PC-9 (cell line): ENCODE results near the gene TMSB10. TPM values are rescaled to one million over a fixed set of nuclear protein-coding genes. Genes with fewer than 3 reads are reported as not detected.

Experiments
- BruUV-seq: library from RNA; stranded (reverse); fragments of 400-500 nt; replicated peaks from 2 replicates; lab custom pipeline; 2021; lab: Mats Ljungman, UMichigan
- CTCF ChIA-PET: fragments of 300-600 bp; sonication (Branson Sonifier 250); formaldehyde crosslinking; loops from one replicate; lab custom pipeline; 2022; ENCODE audit warnings: antibody characterized with exemption; lab: Charles Lee
- POLR2A ChIA-PET: fragments of 300-600 bp; sonication (Branson Sonifier 250); formaldehyde crosslinking; loops from one replicate; lab custom pipeline; 2022; ENCODE audit warnings: antibody characterized with exemption; ENCODE audit not compliant: unreplicated experiment; lab: Charles Lee
- DNase-seq, 2 experiments: peaks; one replicate each; pipeline versions ENCODE4 v3.0.0 to v3.0.0-alpha.2; 2015 to 2022; ENCODE audit warnings: mixed read lengths in 1 of 2
- H2AFZ ChIP-seq: fragments of 200-600 bp; sonication (generic); 2 replicates; pipeline ENCODE4 v1.8.1; 2017; ENCODE audit warnings: antibody characterized with exemption
- H3F3A ChIP-seq: fragments of 200-600 bp; sonication (generic); 2 replicates; pipeline ENCODE4 v1.8.1; 2017; ENCODE audit warnings: antibody characterized with exemption, mild to moderate bottlenecking, low read depth; ENCODE audit not compliant: insufficient read depth
- H3K27ac ChIP-seq: fragments of 200-600 bp; sonication (generic); 2 replicates; pipeline ENCODE4 v1.6.1; 2016; ENCODE audit warnings: mixed run types
- H3K27me3 ChIP-seq: fragments of 200-600 bp; sonication (generic); 2 replicates; pipeline ENCODE4 v1.6.1; 2016; ENCODE audit warnings: low read depth, mixed run types; ENCODE audit not compliant: insufficient read depth
- H3K36me3 ChIP-seq: fragments of 200-600 bp; sonication (generic); 2 replicates; pipeline ENCODE4 v1.6.1; 2016; ENCODE audit warnings: low read depth, mixed run types
- H3K4me1 ChIP-seq: fragments of 200-600 bp; sonication (generic); replicated peaks from 2 replicates; pipeline ENCODE4 v1.6.1; 2016; ENCODE audit warnings: mixed run types; ENCODE audit not compliant: insufficient read depth
- H3K4me2 ChIP-seq: fragments of 200-600 bp; sonication (generic); 2 replicates; pipeline ENCODE4 v1.6.1; 2017; ENCODE audit warnings: mixed run types
- H3K4me3 ChIP-seq: fragments of 200-600 bp; sonication (generic); 2 replicates; pipeline ENCODE4 v1.6.1; 2016; ENCODE audit warnings: mixed run types
- H3K79me2 ChIP-seq: fragments of 200-600 bp; sonication (generic); 2 replicates; pipeline ENCODE4 v1.6.1; 2017; ENCODE audit warnings: low read depth, mixed run types
- H3K9me2 ChIP-seq: fragments of 200-600 bp; sonication (generic); 2 replicates; pipeline ENCODE4 v1.8.1; 2017; ENCODE audit warnings: mild to moderate bottlenecking; ENCODE audit not compliant: insufficient read depth
- H3K9me3 ChIP-seq: fragments of 200-600 bp; sonication (generic); 2 replicates; pipeline ENCODE4 v1.8.1; 2016; ENCODE audit warnings: low read depth; ENCODE audit not compliant: insufficient read depth
- H4K20me1 ChIP-seq: fragments of 200-600 bp; sonication (generic); 2 replicates; pipeline ENCODE4 v1.8.1; 2017; ENCODE audit not compliant: insufficient read depth
- EZH2 ChIP-seq: fragments of 200-600 bp; sonication (generic); IDR thresholded peaks from 2 replicates; pipeline ENCODE4 v1.8.0; 2017; ENCODE audit warnings: antibody characterized with exemption, low read depth
- intact Hi-C: fragments of 100-400 bp; cut with micrococcal nuclease; formaldehyde crosslinking; loops from one replicate; pipeline ENCODE4 v1.10.0; 2022; ENCODE audit not compliant: unreplicated experiment
- total RNA-seq: library from RNA; stranded (reverse); gene quantifications from 2 replicates; pipeline ENCODE4 v1.2.3, GENCODE V29; 2021
- TF ChIP-seq, protein P1 (sequence below): fragments of 200-600 bp; sonication (generic); conservative IDR thresholded peaks from 2 replicates; pipeline ENCODE4 v1.6.1; 2017; ENCODE audit warnings: mixed run types, antibody characterized with exemption, mild to moderate bottlenecking, moderate library complexity

Gene TMSB10
- total RNA-seq, 1 experiment from 2014 or later = 1,668 TPM

DNA sequence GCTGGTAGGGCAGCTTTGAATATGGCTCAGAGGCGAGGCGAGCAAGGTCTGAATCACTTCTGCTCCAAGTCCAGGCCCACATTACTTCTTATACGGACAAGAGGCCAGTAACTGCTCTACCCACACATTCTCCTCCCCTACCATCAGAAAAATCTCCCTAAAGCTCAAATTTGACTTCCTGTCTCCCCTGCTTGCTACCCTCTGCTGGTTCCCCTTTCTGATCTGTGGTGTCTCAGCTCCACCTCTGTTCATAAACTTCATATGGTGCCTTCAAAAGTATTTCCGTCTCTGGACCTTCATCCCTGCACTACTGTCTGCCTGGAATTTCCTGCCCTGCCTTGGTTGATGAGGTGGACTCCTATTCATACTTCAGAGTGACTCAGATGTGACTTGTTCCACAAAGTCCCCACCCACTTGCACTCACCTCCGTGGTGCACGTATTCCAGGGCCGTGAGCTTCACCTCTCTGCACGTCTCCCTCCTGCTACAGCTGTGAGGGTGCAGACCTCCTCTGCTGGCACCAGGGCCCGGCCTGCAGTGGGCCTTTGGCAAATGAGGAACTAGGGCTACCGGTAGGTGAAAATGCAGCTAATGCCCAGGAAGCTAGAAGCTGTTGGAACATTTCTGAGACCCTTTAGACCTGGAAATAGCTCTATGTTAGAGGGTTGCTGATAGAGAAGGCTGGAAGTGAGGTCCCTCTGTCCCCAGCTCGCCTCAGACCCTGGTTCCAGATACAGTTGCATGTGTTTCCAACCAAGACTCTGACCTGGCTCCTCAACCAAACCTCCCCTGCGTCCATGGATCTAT is 41.0 kb downstream of the TMSB10 start:
- DNase-seq = peak; percentile 84 to 98
- H3K27ac ChIP-seq = peak overlapping the region; percentile 94
- ChIA-PET CTCF (interaction anchor here (0.5 to 1.8 kb wide), 6 partner anchors 11 to 366 kb away, joined by 3 to 5 read pairs (median 4); no protein-coding TSS in a partner anchor), POLR2A (interaction anchor here (0.5 to 1.6 kb wide), 10 partner anchors 12 to 681 kb away, joined by 3 to 30 read pairs (median 9); partner anchors contain the start of gene RETSAT)
- peaks cover 40% of the 10 kb centered on the region for H3F3A ChIP-seq
- H3K4me3 ChIP-seq = peak overlapping the region; percentile 27; the same call in 1 of the 2 replicates
- H3K4me1 ChIP-seq = peaks cover 52% of the 10 kb centered on the region
- no TSS peak for BruUV-seq
- peak overlapping the region; percentile 74 for H3K4me2 ChIP-seq
- no peaks in the 10 kb centered on the region for H3K79me2 ChIP-seq
- H4K20me1 ChIP-seq = no peaks in the 10 kb centered on the region
- H3K9me3 ChIP-seq = no peaks in the 10 kb centered on the region
- TF ChIP-seq, protein P1, sequence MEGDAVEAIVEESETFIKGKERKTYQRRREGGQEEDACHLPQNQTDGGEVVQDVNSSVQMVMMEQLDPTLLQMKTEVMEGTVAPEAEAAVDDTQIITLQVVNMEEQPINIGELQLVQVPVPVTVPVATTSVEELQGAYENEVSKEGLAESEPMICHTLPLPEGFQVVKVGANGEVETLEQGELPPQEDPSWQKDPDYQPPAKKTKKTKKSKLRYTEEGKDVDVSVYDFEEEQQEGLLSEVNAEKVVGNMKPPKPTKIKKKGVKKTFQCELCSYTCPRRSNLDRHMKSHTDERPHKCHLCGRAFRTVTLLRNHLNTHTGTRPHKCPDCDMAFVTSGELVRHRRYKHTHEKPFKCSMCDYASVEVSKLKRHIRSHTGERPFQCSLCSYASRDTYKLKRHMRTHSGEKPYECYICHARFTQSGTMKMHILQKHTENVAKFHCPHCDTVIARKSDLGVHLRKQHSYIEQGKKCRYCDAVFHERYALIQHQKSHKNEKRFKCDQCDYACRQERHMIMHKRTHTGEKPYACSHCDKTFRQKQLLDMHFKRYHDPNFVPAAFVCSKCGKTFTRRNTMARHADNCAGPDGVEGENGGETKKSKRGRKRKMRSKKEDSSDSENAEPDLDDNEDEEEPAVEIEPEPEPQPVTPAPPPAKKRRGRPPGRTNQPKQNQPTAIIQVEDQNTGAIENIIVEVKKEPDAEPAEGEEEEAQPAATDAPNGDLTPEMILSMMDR = no peak
- TF ChIP-seq EZH2 = no peak
- H2AFZ ChIP-seq = 0 out of 2 replicates have a peak overlapping the region, but pooled peaks have one; percentile 13
- H3K9me2 ChIP-seq = no peaks in the 10 kb centered on the region
- no peaks in the 10 kb centered on the region for H3K36me3 ChIP-seq
- intact Hi-C loops = loop anchor here (1.0 kb wide), 1 partner anchor 12 kb away; no protein-coding TSS in a partner anchor
- H3K27me3 ChIP-seq = no peaks in the 10 kb centered on the region

DNA sequence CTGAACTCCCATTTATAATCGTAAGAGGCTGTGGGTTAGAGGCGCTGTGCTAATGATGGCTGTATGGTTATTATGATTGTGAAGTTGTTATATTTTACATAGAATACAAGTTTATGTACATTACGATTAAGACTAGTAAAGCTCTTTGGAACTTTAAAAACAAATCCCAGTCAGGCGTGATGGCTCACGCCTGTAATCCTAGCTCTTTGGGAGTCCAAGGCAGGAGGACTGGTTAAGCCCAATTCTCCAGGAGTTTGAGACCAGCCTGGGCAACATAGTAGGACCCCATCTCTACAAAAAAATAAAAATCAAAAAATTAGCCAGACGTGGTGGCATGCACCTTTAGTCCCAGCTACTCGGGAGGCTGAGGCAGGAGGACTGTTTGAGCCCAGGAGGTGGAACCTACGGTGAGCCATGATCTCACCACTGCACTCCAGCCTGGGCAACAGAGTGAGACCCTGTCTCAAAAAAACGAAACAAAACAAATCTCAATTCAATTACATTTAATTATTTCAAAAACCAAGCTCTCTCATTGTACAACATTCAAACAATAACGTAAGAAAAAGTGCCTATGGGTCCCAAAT is 41.6 kb downstream of the TMSB10 start:
- CTCF ChIA-PET = interaction anchor here (0.6 to 1.8 kb wide), 4 partner anchors 11 to 366 kb away, joined by 3 to 4 read pairs (median 4); no protein-coding TSS in a partner anchor
- Histone ChIP-seq H3K27ac (peak overlapping the region; percentile 94), H3K9me2 (no peaks in the 10 kb centered on the region), H3K36me3 (no peaks in the 10 kb centered on the region), H3K4me3 (peak overlapping the region; percentile 17; the same call in 1 of the 2 replicates), H3K4me2 (peak overlapping the region; percentile 74), H3K79me2 (no peaks in the 10 kb centered on the region), H3K9me3 (no peaks in the 10 kb centered on the region), H2AFZ (0 out of 2 replicates have a peak overlapping the region, but pooled peaks have one; percentile 13), H3K4me1 (peaks cover 45% of the 10 kb centered on the region), H3F3A (peaks cover 34% of the 10 kb centered on the region), H4K20me1 (no peaks in the 10 kb centered on the region), H3K27me3 (no peaks in the 10 kb centered on the region)
- TF ChIP-seq, protein P1 = no peak
- no peak for TF ChIP-seq EZH2
- intact Hi-C loops = no loop called here
- DNase-seq = no peak
- POLR2A ChIA-PET = interaction anchor here (0.5 to 1.6 kb wide), 3 partner anchors 11 to 27 kb away, joined by 7 to 30 read pairs (median 9); no protein-coding TSS in a partner anchor
- TSS peak; percentile 92 for BruUV-seq

DNA sequence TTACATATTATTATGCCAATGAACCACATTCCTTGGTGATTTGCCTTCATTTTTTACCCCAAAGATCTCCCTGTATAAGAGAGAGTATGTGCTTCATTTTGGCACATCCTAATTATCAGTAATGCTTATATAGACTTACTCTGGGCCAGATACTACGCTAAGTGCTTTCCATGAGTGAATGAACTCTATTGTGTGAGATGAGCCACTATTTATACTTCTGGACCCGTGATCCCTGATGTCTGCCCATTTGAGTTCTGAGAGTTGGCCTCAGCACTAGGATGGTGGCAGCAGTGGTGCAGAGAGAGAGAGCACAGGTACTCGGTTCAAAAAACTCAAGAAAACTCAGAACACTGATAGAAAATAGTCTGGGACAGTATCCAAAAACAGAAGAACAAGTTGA is 48.1 kb downstream of the TMSB10 start:
- Histone ChIP-seq H3K4me2 (no peak overlapping the region), H3K4me3 (no peak overlapping the region), H3F3A (peaks cover 20% of the 10 kb centered on the region), H3K9me3 (no peaks in the 10 kb centered on the region), H2AFZ (no peak overlapping the region), H3K79me2 (no peaks in the 10 kb centered on the region), H3K9me2 (no peaks in the 10 kb centered on the region), H3K27ac (no peak overlapping the region), H4K20me1 (no peaks in the 10 kb centered on the region), H3K27me3 (no peaks in the 10 kb centered on the region), H3K36me3 (no peaks in the 10 kb centered on the region), H3K4me1 (peaks cover 21% of the 10 kb centered on the region)
- ChIA-PET POLR2A (no interaction called here), CTCF (no interaction called here)
- DNase-seq = no peak
- intact Hi-C loops = no loop called here
- TF ChIP-seq, protein P1 = no peak
- no peak for TF ChIP-seq EZH2
- BruUV-seq = no TSS peak
